Sciatic nerve (tissue), 2 donors: ENCODE results near the gene TRAF3IP1. TPM values are rescaled to one million over a fixed set of nuclear protein-coding genes. Genes with fewer than 3 reads are reported as not detected.
"Not testable (repeated sequence)": the region's sequence is repeated elsewhere in the genome, so short reads cannot be mapped to it uniquely, and the experiment has no call there.

ENCODE experiments used
- ATAC-seq: fragments of 200-7000 bp; cut with Tn5 transposase; one replicate; pipeline ENCODE4 v1.9.1; 2020; ENCODE audit warnings: mild to moderate bottlenecking, moderate library complexity
- DNase-seq: peaks from one replicate; pipeline ENCODE4 v3.0.0-alpha.2; 2020; ENCODE audit warnings: low spot score
- intact Hi-C: fragments of 100-400 bp; cut with DNase I; formaldehyde crosslinking; loops from one replicate; pipeline ENCODE4 v1.14.2; 2022
- total RNA-seq: library from RNA; stranded (reverse); fragmentation: NEBNext Ultra II Directional; extraction: Animal tissue kit (Norgen Biotek cat#: 25700); gene quantifications from one replicate; pipeline ENCODE4 v1.2.1, GENCODE V29; 2021
- donor health status: DM: no; HTN: no; CAD: no.
- donor health status: DM: no; HTN: no; CAD: no.

The TRAF3IP1 gene, protein sequence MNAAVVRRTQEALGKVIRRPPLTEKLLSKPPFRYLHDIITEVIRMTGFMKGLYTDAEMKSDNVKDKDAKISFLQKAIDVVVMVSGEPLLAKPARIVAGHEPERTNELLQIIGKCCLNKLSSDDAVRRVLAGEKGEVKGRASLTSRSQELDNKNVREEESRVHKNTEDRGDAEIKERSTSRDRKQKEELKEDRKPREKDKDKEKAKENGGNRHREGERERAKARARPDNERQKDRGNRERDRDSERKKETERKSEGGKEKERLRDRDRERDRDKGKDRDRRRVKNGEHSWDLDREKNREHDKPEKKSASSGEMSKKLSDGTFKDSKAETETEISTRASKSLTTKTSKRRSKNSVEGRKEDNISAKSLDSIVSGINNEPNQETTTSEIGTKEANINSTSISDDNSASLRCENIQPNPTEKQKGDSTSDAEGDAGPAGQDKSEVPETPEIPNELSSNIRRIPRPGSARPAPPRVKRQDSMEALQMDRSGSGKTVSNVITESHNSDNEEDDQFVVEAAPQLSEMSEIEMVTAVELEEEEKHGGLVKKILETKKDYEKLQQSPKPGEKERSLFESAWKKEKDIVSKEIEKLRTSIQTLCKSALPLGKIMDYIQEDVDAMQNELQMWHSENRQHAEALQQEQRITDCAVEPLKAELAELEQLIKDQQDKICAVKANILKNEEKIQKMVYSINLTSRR
- total RNA-seq: 33.4 TPM

DNA sequence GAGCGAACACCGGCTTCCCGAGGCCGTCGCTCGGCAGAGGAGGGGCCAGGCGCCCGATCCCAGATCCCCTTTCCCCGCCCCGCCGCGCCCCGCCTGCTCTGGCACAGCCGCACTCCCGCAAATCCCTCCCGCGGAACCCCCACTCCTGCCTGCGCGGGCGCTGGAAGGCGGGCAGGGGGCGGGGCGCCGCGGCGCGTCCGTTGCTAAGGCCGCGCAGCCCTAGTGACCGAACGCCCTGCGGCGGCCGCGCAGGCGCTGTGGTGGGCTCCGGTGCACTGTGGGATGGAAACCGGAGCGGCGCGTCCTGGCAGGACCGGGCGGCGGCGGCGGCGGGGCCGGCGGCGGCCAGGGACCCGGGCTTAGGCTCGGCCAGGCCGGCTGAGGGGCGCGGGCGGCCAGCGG, at the start of gene TRAF3IP1:
Gene TRAF3IP1 (plus strand): TSS at position 273 of the 402 bp plus-strand sequence. CDS start 145 bp downstream, outside the sequence.
- DNase-seq (peak; percentile 95), ATAC-seq (peak; percentile 98)
- intact Hi-C loops: no loop called here

GRCh38 chr2:238270606-238271005, 49.7 kb upstream of the TRAF3IP1 start:
- ATAC-seq (no peak), DNase-seq (no peak)
- intact Hi-C loops: no loop called here

DNA sequence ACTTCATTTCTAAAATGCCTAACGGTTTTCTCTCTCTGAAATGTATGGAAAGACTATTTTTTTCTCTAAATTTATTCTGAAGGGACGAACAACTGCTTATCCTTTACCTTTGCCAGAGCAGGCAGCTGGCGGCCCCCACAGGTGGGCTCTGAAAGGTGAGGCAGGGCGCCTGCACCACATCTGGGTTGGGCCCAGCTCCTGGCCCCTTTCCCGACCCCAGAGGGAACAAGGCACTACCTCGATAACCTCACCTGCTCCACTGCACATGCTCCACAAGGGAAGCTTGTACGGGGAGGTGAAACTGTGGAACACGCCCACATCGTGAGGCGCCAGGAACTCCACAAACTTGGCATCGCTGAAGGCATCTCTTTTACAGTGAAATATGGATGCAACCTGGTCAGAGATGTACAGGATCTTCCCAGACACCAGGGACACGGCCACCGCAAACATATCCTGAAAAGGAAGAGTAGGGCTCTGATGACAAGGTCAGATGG, 49.2 kb upstream of the TRAF3IP1 start:
- intact Hi-C loops: no loop called here
- ATAC-seq (peak; percentile 14), DNase-seq (no peak)

- DNase-seq, intact Hi-C loops, ATAC-seq: not testable (repeated sequence)
Observed at GRCh38 chr2:238271686-238272085, 48.6 kb upstream of the TRAF3IP1 start.

- ATAC-seq: peak; percentile 14
- intact Hi-C loops: no loop called here
- no peak for DNase-seq
Observed at GRCh38 chr2:238272156-238272555, 48.2 kb upstream of the TRAF3IP1 start.

DNA sequence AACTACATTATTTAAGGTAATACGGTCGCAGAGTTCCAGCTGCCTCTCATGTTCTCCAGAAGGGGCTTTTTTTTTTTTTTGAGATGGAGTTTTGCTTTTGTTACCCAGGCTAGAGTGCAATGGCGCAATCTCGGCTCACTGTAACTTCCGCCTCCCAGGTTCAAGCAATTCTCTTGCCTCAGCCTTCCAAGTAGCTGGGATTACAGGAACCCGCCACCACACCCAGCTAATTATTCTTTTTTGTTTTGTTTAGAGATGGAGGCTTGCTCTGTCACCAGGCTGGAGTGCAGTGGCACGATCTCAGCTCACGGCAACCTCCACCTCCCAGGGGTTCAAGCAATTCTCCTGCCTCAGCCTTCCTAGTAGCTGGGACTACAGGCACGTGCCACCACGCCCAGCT, 46.9 kb upstream of the TRAF3IP1 start:
- DNase-seq, intact Hi-C loops, ATAC-seq: not testable (repeated sequence)

DNA sequence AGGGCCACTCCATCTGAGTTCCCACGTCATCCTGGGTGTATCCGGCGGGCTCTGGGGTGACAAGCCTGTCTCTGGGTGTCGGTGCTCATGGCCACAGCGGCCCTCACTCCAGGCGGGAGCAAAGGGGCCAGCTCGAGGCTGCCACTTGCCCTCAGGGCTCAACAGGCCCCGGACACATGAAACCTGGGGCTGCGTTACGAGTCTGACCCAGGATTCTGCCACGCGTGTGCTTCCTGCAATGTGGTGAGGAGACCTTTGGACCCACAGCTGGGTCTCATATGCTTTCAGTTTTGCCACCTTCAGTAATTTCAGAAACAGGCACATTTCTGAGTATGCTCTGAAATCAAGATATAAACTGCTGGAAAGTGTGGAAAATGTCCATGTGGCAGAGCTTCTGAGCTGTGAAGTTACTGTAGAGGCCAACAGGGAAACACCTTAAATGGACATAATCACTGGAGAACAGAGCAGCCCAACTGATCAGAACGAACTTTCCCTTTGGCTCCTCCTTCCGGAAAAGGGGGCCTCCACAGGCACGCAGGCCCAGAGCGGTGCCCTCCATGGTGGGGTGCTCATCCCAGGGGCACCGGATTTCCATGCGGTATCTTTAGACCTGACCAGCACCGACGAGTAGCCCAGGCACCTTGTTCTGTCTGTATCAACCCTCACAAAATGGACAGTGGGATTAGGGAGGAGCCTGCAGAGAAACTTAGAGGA, 46.0 kb upstream of the TRAF3IP1 start:
- no peak for ATAC-seq
- intact Hi-C loops: no loop called here
- DNase-seq: no peak

DNA sequence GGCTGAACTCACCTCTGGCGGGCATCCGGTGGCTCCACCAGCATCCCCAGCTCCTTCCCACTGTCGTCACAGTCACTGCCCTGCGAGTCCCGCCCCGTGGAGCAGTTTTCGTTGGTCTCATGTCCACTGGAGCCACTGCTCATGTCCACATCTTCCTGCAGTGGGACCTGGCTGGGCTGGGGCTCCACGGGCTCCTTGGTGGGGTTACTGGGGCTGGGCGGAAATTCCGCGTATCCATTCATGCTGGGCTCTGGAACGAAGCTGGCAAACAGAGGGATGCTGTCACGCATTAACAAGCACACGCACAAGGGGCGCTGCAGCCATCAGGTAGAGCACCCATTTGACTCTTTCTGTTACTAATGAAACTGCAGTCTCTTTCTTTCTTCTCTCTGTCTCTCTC, 42.6 kb upstream of the TRAF3IP1 start:
- ATAC-seq (no peak), DNase-seq (no peak)
- intact Hi-C loops: no loop called here

GRCh38 chr2:238278626-238279323, 41.5 kb upstream of the TRAF3IP1 start:
- intact Hi-C loops: no loop called here
- ATAC-seq: peak; percentile 13
- DNase-seq: no peak

- intact Hi-C loops: no loop called here
- DNase-seq: no peak
- no peak for ATAC-seq
Observed at GRCh38 chr2:238279324-238279682, 41.0 kb upstream of the TRAF3IP1 start.

DNA sequence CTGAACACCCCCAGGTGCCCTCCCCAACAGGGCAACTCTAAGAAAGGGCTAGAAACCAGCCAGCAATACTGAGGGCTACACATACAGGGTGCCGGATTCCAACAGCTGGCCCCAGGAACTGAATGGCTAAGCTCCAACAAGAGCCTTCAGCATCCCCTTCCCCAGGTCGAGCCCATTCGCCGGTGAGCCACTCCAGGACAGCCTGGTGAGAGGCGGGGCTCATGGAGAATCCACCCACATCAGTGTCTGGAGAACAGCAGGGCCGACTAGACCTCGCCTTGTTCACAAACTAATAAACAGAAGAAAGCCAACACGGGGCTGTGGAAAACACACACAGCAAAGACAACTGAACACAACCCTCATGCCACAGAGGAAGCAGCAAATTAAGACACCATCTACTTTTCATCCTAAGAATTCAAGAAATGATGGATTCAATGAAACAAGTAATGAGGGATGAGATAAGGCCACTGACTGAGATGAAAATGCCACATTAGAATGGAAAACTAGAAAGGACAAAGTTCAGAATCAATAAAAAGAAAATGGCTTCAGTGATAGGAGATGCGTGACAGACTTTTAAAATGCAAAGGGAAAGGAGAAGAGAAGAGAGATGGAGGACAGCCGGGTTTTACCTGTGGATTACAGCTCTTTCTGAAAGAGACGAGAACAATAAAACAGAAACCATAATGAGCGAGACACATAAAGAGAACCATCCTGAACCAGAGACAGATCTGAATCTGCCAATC, 40.1 kb upstream of the TRAF3IP1 start:
- intact Hi-C loops: no loop called here
- DNase-seq (no peak), ATAC-seq (no peak)

DNA sequence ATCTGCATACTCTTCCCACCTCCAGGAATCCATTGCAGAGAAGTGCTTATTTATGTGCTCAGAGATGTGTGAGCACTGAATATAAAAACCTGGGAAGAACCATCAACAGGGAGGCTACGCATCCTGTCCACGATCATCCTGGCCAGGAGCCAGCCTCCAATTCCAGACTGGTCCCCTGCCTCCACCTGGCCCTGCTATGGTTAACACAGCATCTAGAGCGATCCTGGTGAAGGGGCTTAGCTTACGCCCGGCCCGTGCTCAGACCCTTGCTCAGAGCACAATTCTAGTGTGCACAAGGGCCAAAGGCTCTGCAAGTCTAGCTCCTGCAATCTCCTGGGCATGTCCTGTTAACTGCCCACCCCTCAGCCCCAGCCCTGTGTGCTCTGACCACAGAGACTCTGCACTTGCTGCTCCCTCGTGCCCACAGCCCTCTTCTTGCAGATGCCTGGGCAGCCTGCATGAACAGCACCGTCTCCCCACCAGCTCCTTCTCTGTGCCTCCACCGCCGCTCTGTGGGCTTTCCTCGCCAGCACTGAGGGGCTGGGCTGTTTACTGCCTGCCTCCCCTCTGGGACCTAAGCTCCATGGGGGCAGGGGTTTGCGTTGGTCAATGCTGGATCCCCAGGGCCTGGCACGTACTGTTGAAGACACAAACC, 38.4 kb upstream of the TRAF3IP1 start:
- DNase-seq (no peak), ATAC-seq (no peak)
- intact Hi-C loops: no loop called here

GRCh38 chr2:238282861-238283738, 37.2 kb upstream of the TRAF3IP1 start:
- ATAC-seq: no peak
- DNase-seq: no peak
- intact Hi-C loops: no loop called here

GRCh38 chr2:238284802-238285515, 35.4 kb upstream of the TRAF3IP1 start:
- no peak for DNase-seq
- intact Hi-C loops: no loop called here

GRCh38 chr2:238285653-238286082, 34.6 kb upstream of the TRAF3IP1 start:
- intact Hi-C loops: no loop called here
- ATAC-seq (peak; percentile 81), DNase-seq (peak; percentile 88)

More at GRCh38 chr2:238284802-238285515, 35.4 kb upstream of the TRAF3IP1 start:
- no peak for ATAC-seq

DNA sequence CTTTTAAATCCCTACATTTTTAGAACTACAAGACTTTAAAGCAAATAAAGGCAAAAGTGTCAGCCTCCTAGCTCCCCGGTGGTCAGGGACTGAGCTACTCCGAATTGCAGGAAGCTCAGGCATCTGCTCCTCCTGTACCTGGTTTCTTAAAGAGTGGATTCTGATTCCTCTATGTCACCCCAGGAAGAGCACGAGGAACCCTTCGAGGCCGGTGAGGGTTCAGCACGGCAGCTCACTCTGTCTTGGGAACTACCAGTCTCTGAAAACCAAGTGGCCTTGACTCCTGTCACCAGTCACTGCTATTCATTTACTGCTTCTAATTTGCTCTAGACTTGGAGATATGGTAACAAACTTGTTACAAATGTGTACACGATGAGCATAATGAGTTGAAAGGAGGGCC, 34.2 kb upstream of the TRAF3IP1 start:
- ATAC-seq (no peak), DNase-seq (no peak)
- intact Hi-C loops: no loop called here
